HG03064 (cell line): Measurements from ENCODE around the gene CRTC3.
"Not testable (repeated sequence)": the region's sequence is repeated elsewhere in the genome, so short reads cannot be mapped to it uniquely, and the experiment has no call there.

Experiments used
- ATAC-seq: cut with Tn5 transposase; IDR thresholded peaks from one replicate; pipeline ENCODE4 v1.9.1; 2021; ENCODE audit warnings: low read depth; ENCODE audit not compliant: unreplicated experiment

The CRTC3 gene

DNA sequence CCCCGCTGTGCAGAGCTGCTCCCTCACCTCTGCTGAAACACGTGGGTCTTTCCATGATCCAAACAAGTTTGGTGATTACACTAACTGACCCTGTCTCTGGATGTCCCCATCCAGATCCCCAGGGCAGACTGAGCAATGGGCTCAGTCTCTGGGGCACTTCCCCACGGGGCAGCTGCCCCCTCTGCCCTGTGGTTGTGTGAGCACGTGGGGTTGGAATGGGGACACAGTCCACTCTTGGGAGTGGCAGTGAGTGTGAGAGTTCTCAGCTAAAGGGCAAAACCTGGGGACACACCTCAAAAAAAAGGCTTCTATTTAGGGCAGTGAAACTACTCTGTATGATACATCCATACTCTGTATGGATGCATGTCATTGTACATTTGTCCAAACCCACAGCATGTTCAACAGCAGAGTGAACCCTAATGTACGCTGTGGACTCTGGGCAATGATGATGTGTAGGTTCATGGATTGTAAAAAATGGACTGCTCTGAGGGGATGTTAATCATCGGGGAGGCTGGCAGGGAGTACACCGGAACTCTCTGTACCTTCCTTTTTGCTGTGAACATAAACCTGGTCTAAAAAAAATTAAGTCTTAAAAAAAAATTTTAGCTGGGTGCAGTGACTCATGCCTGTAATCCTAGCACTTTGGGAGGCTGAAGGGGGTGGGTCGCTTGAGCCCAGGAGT is 137.5 kb downstream of the CRTC3 start:
- ATAC-seq, result no peak

- not testable (repeated sequence) for ATAC-seq
These were observed 138.1 kb downstream of the CRTC3 start for GRCh38 chr15:90667755-90668345.

GRCh38 chr15:90670631-90671030 is 140.9 kb downstream of the CRTC3 start:
- not testable (repeated sequence) for ATAC-seq

GRCh38 chr15:90671216-90671615 is 141.5 kb downstream of the CRTC3 start:
- no peak for ATAC-seq

DNA sequence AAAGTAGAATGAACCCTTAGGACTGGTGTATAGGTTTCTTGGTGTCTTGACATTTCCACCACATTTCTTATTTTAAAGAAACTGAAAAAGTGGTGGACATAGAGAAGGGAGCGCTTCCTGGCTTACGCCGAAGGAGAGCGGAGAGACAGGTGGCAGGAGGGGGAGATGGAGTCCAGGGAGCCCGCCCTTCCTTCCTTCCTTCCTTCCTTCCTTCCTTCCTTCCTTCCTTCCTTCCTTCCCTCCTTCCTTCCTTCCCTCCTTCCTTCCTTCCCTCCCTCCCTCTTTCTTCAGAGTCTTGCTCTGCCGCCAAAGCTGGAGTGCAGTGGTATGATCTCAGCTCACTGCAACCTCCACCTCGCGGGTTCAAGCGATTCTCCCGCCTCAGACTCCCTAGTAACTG is 143.6 kb downstream of the CRTC3 start:
- ATAC-seq, result not testable (repeated sequence)

DNA sequence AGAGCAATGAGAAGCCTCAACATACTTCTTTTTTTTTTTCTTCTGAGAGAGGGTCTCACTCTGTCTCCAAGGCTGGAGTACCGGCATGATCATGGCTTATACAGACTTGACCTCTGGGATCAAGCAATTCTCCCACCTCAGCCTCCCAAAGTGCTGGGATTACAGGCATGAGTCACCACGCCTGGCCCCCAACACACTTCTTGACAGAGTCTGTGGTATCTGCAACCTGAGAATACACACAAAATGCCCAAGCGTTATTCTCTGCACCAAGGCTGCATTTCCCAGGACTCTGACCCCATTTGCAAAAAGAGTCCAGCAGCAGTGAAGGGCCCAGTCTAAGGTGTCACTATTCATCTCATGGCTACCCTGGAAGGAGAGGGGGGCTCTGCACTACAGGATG is 144.8 kb downstream of the CRTC3 start:
- ATAC-seq, result no peak

- no peak for ATAC-seq
These were observed 145.7 kb downstream of the CRTC3 start for GRCh38 chr15:90675464-90675863.

- no peak for ATAC-seq
These were observed 148.4 kb downstream of the CRTC3 start for GRCh38 chr15:90677807-90678790.

- ATAC-seq, result no peak
These were observed 150.2 kb downstream of the CRTC3 start for GRCh38 chr15:90679959-90680358.

DNA sequence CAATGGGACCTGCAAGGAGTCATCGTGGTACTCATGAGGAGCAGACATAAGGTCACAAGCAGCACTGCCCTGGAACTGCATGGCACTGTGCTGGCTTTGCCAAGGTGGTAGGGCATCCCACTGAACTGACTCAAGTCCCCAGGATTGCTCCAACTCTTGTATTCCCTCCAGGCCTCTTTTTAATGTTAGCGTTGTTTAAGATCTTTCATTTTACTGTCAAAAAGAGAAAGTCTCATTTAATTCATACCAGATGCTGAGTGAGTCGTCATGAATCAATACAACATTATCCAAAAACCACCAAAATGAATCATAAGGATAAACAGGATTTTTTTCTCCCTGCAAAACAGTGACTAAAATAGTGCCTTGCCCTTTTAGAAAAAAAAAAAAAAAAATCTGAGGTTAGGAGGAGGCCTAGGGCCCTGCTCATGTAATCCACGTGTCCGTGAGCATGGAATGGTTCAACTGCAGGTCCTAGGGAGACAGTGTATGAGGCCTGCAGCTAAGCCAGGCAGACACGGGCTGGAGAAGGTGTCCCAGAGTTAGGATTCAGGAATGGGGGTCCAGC is 150.7 kb downstream of the CRTC3 start:
- no peak for ATAC-seq

DNA sequence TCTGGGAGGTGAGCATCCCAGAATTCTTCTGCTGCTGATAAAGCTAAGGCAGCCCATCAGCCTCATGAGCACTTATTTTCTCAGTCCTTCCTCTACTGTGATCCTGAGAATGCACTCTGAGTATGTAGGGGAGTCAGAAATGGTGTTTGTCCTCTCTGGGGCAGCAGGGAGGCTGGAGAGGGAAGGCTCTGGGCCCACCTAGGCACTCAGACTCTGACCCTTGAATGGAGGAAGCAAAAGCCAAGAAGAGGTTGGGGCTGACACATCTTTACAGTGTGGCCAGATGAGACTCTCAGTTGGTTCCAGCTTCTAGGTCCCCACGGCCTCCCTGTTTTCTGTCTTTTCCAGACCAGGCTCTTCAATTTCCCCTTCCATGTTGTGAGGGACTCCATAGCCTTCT is 151.3 kb downstream of the CRTC3 start:
- no peak for ATAC-seq

- ATAC-seq, result no peak
These were observed 151.8 kb downstream of the CRTC3 start for GRCh38 chr15:90681480-90681879.

- no peak for ATAC-seq
These were observed 153.6 kb downstream of the CRTC3 start for GRCh38 chr15:90683371-90683770.

DNA sequence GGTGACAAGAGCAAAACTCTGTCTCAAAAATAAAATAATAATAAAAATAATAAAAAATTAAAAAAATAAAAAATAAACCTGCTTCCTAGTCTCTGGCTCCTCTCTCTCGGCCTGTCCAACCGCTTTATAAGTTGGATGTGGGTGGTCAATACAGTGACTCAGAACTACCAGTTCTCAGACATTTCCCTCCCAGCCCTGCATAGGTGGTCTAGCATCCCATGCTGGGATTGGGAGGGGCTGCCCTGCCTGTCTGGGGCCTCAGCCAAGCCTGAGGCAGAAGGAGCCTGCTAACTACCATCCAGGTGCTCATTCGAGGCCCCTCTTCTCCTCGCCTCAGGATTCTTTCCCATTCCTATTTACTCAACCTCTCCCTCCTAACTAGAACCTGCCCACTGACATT is 154.2 kb downstream of the CRTC3 start:
- ATAC-seq, result no peak

DNA sequence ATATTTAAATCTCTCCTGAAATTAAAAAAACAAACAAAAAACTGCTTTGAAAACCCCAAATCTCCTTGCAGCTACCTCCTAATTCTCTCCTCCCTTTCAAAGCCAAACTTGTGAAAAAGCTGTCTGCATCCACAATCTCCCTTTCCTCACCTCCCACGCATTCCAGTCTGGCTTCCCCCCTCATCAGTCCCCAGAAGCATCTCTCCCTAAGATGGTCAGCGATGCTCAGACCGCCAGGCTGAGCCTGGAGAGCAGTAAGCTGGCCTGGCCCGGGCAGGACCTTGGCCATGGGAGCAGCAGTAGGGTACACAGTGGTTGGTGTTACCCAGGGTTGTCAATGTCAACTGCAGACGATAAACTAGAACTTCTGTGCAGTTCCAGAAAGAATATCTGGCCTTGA is 154.6 kb downstream of the CRTC3 start:
- ATAC-seq, result no peak

DNA sequence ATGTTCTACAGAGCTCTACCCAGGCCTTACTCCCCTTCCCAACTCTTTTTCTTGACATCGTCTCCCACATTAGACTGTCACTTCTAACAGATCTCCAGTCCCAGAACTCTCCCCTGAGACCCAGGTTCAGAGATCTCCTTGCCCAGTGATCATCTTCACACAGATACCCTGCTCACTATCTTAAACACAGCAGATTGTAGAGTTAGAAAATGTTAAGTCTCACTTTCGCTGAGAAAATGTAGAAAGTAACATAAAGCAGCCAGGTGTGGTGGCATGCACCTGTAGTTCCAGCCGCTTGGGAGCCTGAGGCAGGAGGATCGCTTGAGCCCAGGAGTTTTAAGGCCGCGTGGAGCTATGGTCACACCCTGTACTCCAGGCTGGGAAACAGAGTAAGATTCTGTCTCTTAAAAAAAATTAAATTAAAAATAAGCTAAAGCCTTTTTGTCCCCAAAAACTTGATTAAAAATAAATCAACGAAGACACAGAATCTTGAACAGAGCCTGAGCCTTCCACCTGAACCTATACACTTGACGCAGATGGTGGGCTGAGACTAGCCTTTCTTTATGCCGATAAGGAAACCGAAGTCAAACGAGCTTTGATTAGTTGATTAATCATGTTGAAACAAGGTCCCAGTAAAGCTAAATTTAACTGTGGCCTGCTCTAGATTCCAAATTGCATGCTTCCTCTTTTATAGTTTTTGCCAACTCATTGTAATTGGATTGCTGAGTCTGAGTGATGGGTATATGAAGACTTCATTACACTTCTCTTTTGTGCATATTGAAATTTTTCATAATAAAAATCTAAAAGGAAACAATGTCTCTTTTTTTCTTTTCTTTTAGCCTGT is 156.1 kb downstream of the CRTC3 start:
- peak; percentile 19 for ATAC-seq

DNA sequence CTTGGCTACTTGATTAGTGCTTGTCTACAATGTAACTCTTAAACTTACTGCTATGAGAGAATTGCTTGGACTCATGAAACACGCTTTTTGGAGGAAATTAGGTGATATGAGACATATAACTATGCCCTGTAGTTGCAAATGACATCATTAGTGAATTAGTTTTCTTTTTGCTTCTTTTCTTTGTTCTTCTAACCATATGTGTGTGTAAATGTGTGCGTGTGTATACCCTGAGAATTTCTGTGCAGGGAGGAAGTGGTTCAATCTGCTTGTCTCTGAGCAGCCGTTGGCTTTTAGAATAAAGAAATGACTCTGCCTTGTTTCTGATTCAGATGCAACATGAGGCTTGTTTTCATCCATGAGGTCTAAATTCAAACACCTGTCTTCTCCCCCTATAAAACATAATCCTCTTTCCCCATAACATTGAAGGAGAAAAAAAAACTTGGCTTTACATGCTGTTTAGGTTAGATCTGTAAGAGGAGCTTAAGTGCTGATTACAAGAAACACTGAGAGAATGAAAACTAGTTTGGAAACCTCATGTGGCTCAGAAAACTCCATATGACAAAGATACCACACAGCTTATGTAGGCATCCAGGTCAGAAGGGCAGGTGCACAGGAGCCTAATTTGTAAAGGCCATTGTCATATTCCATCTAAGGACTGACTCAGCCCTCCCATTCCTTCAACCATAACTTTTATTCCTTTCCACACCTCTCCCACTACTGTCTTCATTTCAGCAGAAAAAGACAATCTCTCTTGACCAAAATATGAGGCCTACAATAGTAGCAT is 156.9 kb downstream of the CRTC3 start:
- ATAC-seq, result peak; percentile 80

GRCh38 chr15:90689326-90689961 is 159.7 kb downstream of the CRTC3 start:
- ATAC-seq, result not testable (repeated sequence)

GRCh38 chr15:90690585-90690984 is 160.9 kb downstream of the CRTC3 start:
- no peak for ATAC-seq
